ENCODE data around the gene ACE. TPM values are rescaled to one million over a fixed set of nuclear protein-coding genes. Genes with fewer than 3 reads are reported as not detected.

ACE gene
- total and polyA plus RNA-seq, 4 donors, result 1.1 to 6.9 (median 2.4) TPM

GRCh38 chr17:63515426-63515825, 38.6 kb downstream of the ACE start (continued):
- no peak for TF ChIP-seq TAF1 (conservative IDR thresholded peaks at IDR 0.05)

GRCh38 chr17:63516910-63517824, 40.3 kb downstream of the ACE start:
- WGBS, result 69% methylated on average over 6 of the region's 6 CpGs
- H3K27me3 ChIP-seq (ENCODE audit: control insufficient read depth in 4 of 4, insufficient read depth in 4 of 4, low read length in 3 of 4), result no peaks in the 10 kb centered on the region
- H3K36me3 ChIP-seq (ENCODE audit: control insufficient read depth in 4 of 4, insufficient read depth in 3 of 4, low read depth in 1 of 4, low read length in 3 of 4), result no peaks in the 10 kb centered on the region
- no peak overlapping the region for H3K27ac ChIP-seq (ENCODE audit: low read depth in 1 of 2, low read length in 2 of 2)
- H3K4me1 ChIP-seq (ENCODE audit: control insufficient read depth in 4 of 4, insufficient read depth in 4 of 4, low read length in 3 of 4), result peaks cover 10 to 32% (median 23%) of the 10 kb centered on the region in 4 donors
- H3K9ac ChIP-seq (ENCODE audit: low read depth in 1 of 2, low read length in 2 of 2), result no peak overlapping the region
- H3K9me3 ChIP-seq (ENCODE audit: control insufficient read depth in 4 of 4, low read length in 3 of 4), result no peaks in the 10 kb centered on the region
- TF ChIP-seq HNF4A (conservative IDR thresholded peaks at IDR 0.05) (no peak), EGR1 (IDR thresholded peaks at IDR 0.05; ENCODE audit: low read depth in 2 of 2) (no peak), FOXA2 (IDR thresholded peaks at IDR 0.05) (no peak), NR2F2 (IDR thresholded peaks at IDR 0.05) (no peak), GABPA (IDR thresholded peaks at IDR 0.05 in 1 of 2, conservative IDR thresholded peaks at IDR 0.05 in 1 of 2) (no peak), REST (IDR thresholded peaks at IDR 0.05) (no peak), SP1 (IDR thresholded peaks at IDR 0.05) (no peak), RXRA (IDR thresholded peaks at IDR 0.05) (no peak)
- TF ChIP-seq, protein P1, sequence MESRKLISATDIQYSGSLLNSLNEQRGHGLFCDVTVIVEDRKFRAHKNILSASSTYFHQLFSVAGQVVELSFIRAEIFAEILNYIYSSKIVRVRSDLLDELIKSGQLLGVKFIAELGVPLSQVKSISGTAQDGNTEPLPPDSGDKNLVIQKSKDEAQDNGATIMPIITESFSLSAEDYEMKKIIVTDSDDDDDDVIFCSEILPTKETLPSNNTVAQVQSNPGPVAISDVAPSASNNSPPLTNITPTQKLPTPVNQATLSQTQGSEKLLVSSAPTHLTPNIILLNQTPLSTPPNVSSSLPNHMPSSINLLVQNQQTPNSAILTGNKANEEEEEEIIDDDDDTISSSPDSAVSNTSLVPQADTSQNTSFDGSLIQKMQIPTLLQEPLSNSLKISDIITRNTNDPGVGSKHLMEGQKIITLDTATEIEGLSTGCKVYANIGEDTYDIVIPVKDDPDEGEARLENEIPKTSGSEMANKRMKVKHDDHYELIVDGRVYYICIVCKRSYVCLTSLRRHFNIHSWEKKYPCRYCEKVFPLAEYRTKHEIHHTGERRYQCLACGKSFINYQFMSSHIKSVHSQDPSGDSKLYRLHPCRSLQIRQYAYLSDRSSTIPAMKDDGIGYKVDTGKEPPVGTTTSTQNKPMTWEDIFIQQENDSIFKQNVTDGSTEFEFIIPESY (IDR thresholded peaks at IDR 0.05), result no peak
- H3K4me3 ChIP-seq (ENCODE audit: low read depth in 1 of 3, low read length in 3 of 3), result no peak overlapping the region
- no peak for DNase-seq (ENCODE audit: low spot score)

DNA sequence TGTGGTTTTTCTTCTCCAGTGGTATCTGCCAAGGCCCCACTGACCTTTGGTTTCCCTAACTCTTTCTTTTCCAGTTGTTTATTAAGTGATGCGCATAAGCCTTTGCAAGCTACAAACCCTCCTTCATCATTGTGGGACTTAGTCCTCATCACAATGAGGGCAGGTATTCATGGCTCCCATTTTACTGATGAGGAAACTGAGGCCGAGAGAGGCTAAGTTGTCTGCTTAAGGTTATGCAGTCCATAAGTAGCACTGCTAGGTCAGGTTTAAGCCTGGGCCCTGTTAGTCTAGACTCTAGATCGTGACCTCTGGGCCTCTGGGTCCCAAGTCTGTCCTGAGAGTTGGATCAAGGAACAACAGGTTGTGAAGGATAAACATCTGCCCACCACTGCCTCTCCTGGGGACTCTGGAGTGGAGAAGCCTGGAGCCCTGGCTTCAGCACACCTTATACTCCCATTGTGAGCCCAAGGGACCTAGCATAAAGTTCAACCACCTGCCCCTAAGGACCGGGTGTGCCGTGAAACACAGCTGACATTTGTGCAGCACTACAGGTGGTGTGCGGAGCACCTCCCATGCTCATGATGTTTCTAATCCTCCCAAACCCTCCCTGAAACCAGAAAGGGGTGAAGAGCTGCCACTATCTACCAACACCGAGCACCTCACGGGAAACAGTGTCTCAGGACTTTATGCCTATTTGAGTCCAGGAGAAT, 41.1 kb downstream of the ACE start:
- H3K27me3 ChIP-seq (ENCODE audit: control insufficient read depth in 4 of 4, insufficient read depth in 4 of 4, low read length in 3 of 4), result no peaks in the 10 kb centered on the region
- no peak overlapping the region for H3K27ac ChIP-seq (ENCODE audit: low read depth in 1 of 2, low read length in 2 of 2)
- no peak overlapping the region for H3K9ac ChIP-seq (ENCODE audit: low read depth in 1 of 2, low read length in 2 of 2)
- H3K4me1 ChIP-seq (ENCODE audit: control insufficient read depth in 4 of 4, insufficient read depth in 4 of 4, low read length in 3 of 4), result peaks cover 10 to 34% (median 23%) of the 10 kb centered on the region in 4 donors
- H3K4me3 ChIP-seq (ENCODE audit: low read depth in 1 of 3, low read length in 3 of 3), result no peak overlapping the region
- H3K9me3 ChIP-seq (ENCODE audit: control insufficient read depth in 4 of 4, low read length in 3 of 4), result no peaks in the 10 kb centered on the region
- DNase-seq (ENCODE audit: low spot score), result no peak
- WGBS, result 76% methylated on average over 8 of the region's 8 CpGs
- H3K36me3 ChIP-seq (ENCODE audit: control insufficient read depth in 4 of 4, insufficient read depth in 3 of 4, low read depth in 1 of 4, low read length in 3 of 4), result no peaks in the 10 kb centered on the region
- TF ChIP-seq, protein P1 (IDR thresholded peaks at IDR 0.05), result no peak
- TF ChIP-seq REST (IDR thresholded peaks at IDR 0.05) (no peak), HNF4G (IDR thresholded peaks at IDR 0.05) (no peak), MAX (IDR thresholded peaks at IDR 0.05) (no peak), FOXA1 (IDR thresholded peaks at IDR 0.05) (no peak)
- TF ChIP-seq, protein P2, sequence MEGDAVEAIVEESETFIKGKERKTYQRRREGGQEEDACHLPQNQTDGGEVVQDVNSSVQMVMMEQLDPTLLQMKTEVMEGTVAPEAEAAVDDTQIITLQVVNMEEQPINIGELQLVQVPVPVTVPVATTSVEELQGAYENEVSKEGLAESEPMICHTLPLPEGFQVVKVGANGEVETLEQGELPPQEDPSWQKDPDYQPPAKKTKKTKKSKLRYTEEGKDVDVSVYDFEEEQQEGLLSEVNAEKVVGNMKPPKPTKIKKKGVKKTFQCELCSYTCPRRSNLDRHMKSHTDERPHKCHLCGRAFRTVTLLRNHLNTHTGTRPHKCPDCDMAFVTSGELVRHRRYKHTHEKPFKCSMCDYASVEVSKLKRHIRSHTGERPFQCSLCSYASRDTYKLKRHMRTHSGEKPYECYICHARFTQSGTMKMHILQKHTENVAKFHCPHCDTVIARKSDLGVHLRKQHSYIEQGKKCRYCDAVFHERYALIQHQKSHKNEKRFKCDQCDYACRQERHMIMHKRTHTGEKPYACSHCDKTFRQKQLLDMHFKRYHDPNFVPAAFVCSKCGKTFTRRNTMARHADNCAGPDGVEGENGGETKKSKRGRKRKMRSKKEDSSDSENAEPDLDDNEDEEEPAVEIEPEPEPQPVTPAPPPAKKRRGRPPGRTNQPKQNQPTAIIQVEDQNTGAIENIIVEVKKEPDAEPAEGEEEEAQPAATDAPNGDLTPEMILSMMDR (IDR thresholded peaks at IDR 0.05; ENCODE audit: low read depth, low read length, missing input control), result no peak
